Right atrium auricular region (tissue), 2 donors: ENCODE measurements around the gene SMC3. TPM values are rescaled to one million over a fixed set of nuclear protein-coding genes. Genes with fewer than 3 reads are reported as not detected.

Experiments used
- DNase-seq: peaks from one replicate; pipeline ENCODE4 v3.0.0-alpha.2; 2019; ENCODE audit warnings: low spot score
- H3K27ac ChIP-seq, 2 donors: fragments of 200-600 bp; sonication (generic); 1 replicate in 1 of 2; 2 replicates in 1 of 2; pipeline ENCODE4 v1.5.1; 2016 to 2019
- H3K27me3 ChIP-seq, 2 donors: fragments of 200-600 bp; sonication (generic); one replicate each; pipeline versions ENCODE4 v1.5.1 to v1.6.0; 2017 to 2019
- H3K36me3 ChIP-seq: fragments of 200-600 bp; sonication (generic); one replicate; pipeline ENCODE4 v1.5.1; 2016
- H3K4me1 ChIP-seq, 2 donors: fragments of 200-600 bp; sonication (generic); one replicate each; pipeline versions ENCODE4 v1.5.1 to v1.6.0; 2017 to 2019
- H3K4me3 ChIP-seq, 2 donors: fragments of 200-600 bp; sonication (generic); 1 replicate in 1 of 2; 2 replicates in 1 of 2; pipeline ENCODE4 v1.5.1; 2017 to 2019; ENCODE audit warnings: mild to moderate bottlenecking in 1 of 2, moderate library complexity in 1 of 2
- H3K9me3 ChIP-seq, 2 donors: fragments of 200-600 bp; sonication (generic); one replicate each; pipeline ENCODE4 v1.5.1; 2019
- total RNA-seq, 2 donors: library from RNA; depleted of rRNA; stranded (reverse); fragments of >200 nt; gene quantifications; one replicate each; pipeline ENCODE4 v1.1.0, GENCODE V29; 2016
- TF ChIP-seq, protein P1 (sequence below), 2 donors: fragments of 200-600 bp; sonication (generic); IDR thresholded peaks; one replicate each; pipeline ENCODE4 v1.5.1; 2019; ENCODE audit warnings: antibody characterized with exemption in 2 of 2

Gene SMC3
- total RNA-seq, 2 donors from 2014 or later: 18.1 to 18.3 TPM

DNA sequence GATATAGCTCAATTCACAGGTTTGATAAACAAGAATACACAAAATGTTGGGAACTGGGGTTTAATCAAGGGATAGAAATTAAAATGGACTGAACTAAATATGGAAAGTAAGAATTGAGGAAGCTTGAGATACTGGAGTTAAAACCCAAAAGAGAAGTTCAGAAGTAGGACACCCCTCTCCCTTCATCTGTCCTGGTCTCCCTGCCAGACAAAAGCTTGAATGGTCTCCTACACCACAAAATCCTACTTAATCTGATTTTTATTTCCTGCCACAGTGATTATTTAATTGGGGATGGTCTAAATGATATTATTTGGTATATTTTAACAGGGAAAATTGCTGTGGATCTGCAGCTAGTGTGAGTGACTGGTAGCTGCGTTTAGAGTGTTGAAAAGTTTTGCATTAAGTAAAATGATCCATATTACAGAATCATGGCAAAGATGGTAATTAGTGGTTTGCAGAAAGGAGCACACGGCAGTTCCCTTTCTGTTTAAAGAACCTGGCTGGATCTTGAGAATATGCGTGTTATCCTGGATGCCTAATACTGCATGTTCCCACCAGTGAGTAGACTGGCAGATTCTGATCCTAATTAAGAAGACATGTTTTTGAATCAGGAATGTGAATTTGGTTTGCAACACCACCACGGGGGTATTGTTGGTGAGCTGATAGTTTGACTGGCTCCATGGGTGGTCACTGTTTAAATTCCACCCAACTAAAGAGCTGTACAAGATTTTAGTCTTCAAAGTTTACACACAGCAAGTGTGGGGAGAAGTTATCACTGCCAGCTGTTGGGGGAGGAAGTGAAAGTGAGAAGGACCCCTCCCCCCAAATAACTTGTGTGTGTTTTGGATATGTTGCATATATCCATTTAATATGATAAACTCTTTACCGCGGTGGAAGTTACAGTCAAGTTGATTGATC, 82.1 kb downstream of the SMC3 start:
- TF ChIP-seq, protein P1, sequence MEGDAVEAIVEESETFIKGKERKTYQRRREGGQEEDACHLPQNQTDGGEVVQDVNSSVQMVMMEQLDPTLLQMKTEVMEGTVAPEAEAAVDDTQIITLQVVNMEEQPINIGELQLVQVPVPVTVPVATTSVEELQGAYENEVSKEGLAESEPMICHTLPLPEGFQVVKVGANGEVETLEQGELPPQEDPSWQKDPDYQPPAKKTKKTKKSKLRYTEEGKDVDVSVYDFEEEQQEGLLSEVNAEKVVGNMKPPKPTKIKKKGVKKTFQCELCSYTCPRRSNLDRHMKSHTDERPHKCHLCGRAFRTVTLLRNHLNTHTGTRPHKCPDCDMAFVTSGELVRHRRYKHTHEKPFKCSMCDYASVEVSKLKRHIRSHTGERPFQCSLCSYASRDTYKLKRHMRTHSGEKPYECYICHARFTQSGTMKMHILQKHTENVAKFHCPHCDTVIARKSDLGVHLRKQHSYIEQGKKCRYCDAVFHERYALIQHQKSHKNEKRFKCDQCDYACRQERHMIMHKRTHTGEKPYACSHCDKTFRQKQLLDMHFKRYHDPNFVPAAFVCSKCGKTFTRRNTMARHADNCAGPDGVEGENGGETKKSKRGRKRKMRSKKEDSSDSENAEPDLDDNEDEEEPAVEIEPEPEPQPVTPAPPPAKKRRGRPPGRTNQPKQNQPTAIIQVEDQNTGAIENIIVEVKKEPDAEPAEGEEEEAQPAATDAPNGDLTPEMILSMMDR (IDR thresholded peaks at IDR 0.05): no peak
- Histone ChIP-seq H3K36me3 (no peaks in the 10 kb centered on the region), H3K4me3 (no peak overlapping the region), H3K27me3 (no peaks in the 10 kb centered on the region), H3K4me1 (peaks cover 0 to 11% of the 10 kb centered on the region in 2 donors), H3K9me3 (no peaks in the 10 kb centered on the region), H3K27ac (peak overlapping the region; percentile 85 to 97)
- DNase-seq: no peak

DNA sequence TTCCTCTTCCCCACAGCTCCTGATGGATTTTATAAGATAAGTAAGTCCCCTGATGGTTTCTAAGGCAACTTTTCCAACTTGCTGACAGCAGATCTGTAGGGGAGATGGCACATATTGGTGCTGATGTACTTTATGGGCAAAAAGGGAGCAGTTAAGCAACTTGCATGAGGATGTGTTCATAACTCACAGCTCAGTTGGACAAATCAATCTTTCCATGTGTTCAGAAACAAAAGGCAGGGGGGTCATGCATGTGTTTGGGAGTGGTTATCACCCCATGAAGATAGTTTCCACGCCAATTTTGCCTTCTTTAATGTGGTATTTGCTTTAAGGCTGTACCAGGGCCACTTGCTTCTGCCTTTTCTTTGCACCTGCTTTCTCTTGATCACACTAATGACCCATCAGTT, 82.8 kb downstream of the SMC3 start:
- Histone ChIP-seq H3K36me3 (no peaks in the 10 kb centered on the region), H3K4me3 (no peak overlapping the region), H3K27ac (peak overlapping the region; percentile 85 to 97), H3K4me1 (peaks cover 0 to 6% of the 10 kb centered on the region in 2 donors), H3K9me3 (no peaks in the 10 kb centered on the region), H3K27me3 (no peaks in the 10 kb centered on the region)
- no peak for DNase-seq
- TF ChIP-seq, protein P1 (IDR thresholded peaks at IDR 0.05): no peak

DNA sequence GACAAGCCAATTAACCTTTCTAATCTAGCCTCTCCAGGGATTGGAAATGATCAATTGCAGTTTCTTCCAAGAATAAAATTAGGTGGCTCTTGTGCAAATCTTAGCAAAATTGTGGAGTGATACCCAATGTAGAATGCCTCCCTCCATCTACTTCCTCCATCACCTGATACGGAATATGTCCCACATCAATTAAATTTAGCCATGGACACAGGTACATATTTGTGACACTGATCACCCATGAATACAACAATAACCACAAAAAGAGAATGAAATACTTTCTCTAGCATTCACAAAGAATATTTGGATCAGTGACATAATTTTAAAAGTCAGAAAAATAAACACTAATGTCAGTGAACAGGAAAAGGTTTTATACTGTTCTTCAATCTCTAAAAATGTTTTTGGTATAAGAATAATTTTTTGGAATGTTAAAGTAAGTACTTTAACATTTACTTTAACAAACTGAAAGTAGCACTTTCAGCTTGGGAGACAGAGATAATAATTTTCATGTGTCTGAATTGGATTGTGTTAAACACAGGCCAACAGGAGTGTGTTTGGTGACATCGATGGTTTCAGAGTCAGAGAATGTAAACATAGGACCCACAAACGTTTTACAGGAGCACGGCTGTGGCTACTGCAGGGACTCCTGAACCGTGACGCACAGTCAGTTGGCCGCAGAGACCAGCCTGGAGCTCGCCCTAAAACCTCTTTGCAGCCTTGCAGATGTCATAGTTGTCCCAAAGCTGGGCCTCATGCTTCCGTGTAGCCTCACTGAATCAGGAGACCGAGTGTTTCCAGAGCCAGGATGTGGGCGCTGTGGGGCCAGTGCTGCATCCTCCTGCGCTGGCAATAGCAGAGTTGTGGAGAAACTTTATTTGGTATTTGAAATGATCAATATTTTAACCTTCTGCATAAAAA, 83.8 kb downstream of the SMC3 start:
- Histone ChIP-seq H3K36me3 (no peaks in the 10 kb centered on the region), H3K4me1 (peaks cover 0 to 6% of the 10 kb centered on the region in 2 donors), H3K4me3 (no peak overlapping the region), H3K9me3 (no peaks in the 10 kb centered on the region), H3K27ac (peak overlapping the region; percentile 85 to 97), H3K27me3 (no peaks in the 10 kb centered on the region)
- TF ChIP-seq, protein P1 (IDR thresholded peaks at IDR 0.05): no peak
- no peak for DNase-seq

DNA sequence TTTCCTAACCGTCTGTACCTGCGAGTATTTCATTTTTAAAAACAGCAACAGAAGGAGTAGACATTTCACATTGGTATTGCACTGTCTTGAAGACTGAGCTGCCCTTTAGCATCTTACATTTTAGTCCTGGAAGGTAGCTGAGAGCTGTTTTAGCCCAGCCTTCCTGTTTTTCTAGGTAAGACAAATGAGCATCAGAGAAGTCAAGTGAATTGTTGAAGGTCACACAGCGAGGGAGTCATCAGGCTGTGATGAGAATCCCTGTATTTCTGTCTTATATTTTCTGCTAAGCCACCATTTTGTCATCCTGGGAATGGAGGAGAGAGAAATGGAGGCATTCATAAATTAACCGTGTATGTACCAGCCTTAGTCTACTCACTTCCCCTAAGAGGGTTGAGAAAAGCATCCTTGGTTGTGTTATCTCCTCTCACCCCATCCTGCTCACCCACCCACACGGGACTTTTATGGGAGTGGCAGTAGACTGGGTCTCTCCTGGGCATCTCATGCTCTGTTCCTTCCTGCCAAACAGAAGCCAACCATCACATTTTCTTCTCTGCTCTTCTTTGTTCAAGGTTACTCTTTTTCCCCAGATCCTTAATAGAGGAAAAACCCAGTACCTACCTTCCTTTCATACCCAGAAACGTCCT, 85.1 kb downstream of the SMC3 start:
- no peak for DNase-seq
- Histone ChIP-seq H3K27ac (peak overlapping the region; percentile 85 to 97), H3K9me3 (no peaks in the 10 kb centered on the region), H3K27me3 (no peaks in the 10 kb centered on the region), H3K4me3 (no peak overlapping the region), H3K4me1 (peaks cover 0 to 6% of the 10 kb centered on the region in 2 donors), H3K36me3 (no peaks in the 10 kb centered on the region)
- TF ChIP-seq, protein P1 (IDR thresholded peaks at IDR 0.05): no peak

Other genes with a start within 250 kb of the SMC3 start
- gene DUSP5, start 69.8 kb upstream of the SMC3 start, total RNA-seq: 10 to 100 TPM; 17.8 to 28.4 TPM
- 10 to 100 TPM; 51.7 to 59.9 TPM for gene RBM20, start 76.6 kb downstream of the SMC3 start, total RNA-seq